Peyer's patch (tissue), 4 donors: Measurements from ENCODE around the gene SLC26A3.

Experiments
- CTCF ChIP-seq, 6 experiments: fragments of 450-650 bp in 4 of 6; fragments of 200-600 bp in 2 of 6; sonication (generic) in 1 of 6; IDR thresholded peaks; one replicate each; pipeline ENCODE4 v1.5.1; 2017 to 2019; ENCODE audit warnings: antibody characterized with exemption in 6 of 6, mild to moderate bottlenecking in 3 of 6, moderate library complexity in 1 of 6
- POLR2A ChIP-seq, 2 donors: fragments of 450-650 bp; IDR thresholded peaks; one replicate each; pipeline ENCODE4 v1.5.1; 2017; ENCODE audit warnings: antibody characterized with exemption in 2 of 2, mild to moderate bottlenecking in 2 of 2, moderate library complexity in 2 of 2

DNA sequence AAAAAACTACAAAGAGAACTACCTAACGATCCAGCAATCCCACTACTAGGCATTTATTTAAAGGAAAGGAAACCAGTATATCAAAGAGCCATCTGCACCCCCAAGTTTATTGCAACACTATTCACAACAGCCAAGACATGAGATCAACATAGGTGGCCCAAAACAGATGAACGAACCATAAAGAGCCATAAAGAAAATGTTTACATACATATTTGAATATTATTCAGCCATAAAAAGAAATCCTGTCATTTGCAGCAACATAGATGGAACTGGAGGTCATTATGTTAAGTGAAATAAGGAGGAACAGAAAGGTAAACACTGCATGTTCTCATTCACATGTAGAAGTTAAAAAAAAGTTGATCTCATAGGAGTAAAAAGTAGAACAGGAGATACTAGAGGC is 15.6 kb upstream of the SLC26A3 start:
- TF ChIP-seq POLR2A (IDR thresholded peaks at IDR 0.05), result no peak
- TF ChIP-seq CTCF (IDR thresholded peaks at IDR 0.05), result no peak
